Measurements from ENCODE around the gene TOM1.

GRCh38 chr22:35345808-35346505 is 46.3 kb downstream of the TOM1 start:
- TF ChIP-seq CTCF (IDR thresholded peaks at IDR 0.05; ENCODE audit: low read depth, low read length) (no peak), POLR2A (IDR thresholded peaks at IDR 0.05; ENCODE audit: extremely low read depth, insufficient read length) (no peak), MYC (IDR thresholded peaks at IDR 0.05; ENCODE audit: low read depth, low read length) (no peak), MAX (IDR thresholded peaks at IDR 0.05; ENCODE audit: low read depth, low read length) (no peak)
